SU-DHL-6 (cell line): ENCODE measurements around the gene TTC12.

Experiments
- CTCF ChIP-seq: fragments of 200-600 bp; sonication (generic); IDR thresholded peaks from one replicate; pipeline ENCODE4 v1.5.1; 2017; ENCODE audit warnings: antibody characterized with exemption, mild to moderate bottlenecking, low read length, moderate library complexity; ENCODE audit not compliant: insufficient read depth, poor library complexity, severe bottlenecking
- EZH2phosphoT487 ChIP-seq: fragments of 200-600 bp; sonication (generic), shearing (Covaris generic); conservative IDR thresholded peaks from 2 replicates; pipeline ENCODE4 v1.6.1; 2018; ENCODE audit warnings: mild to moderate bottlenecking, antibody characterized with exemption, low read length, moderate library complexity, mixed read lengths

- TF ChIP-seq CTCF: no peak
- TF ChIP-seq EZH2phosphoT487: no peak
These were observed 40.7 kb upstream of the TTC12 start for GRCh38 chr11:113273720-113274119.
